GM21717 (cell line): ENCODE results near the gene SLC26A4.
A peak's percentile ranks its signal among the peaks of the same experiment; 100 is the strongest.

Experiments
- ATAC-seq: cut with Tn5 transposase; IDR thresholded peaks from one replicate; pipeline ENCODE4 v1.9.1; 2021; ENCODE audit warnings: mild to moderate bottlenecking, moderate library complexity; ENCODE audit not compliant: unreplicated experiment

Gene SLC26A4

DNA sequence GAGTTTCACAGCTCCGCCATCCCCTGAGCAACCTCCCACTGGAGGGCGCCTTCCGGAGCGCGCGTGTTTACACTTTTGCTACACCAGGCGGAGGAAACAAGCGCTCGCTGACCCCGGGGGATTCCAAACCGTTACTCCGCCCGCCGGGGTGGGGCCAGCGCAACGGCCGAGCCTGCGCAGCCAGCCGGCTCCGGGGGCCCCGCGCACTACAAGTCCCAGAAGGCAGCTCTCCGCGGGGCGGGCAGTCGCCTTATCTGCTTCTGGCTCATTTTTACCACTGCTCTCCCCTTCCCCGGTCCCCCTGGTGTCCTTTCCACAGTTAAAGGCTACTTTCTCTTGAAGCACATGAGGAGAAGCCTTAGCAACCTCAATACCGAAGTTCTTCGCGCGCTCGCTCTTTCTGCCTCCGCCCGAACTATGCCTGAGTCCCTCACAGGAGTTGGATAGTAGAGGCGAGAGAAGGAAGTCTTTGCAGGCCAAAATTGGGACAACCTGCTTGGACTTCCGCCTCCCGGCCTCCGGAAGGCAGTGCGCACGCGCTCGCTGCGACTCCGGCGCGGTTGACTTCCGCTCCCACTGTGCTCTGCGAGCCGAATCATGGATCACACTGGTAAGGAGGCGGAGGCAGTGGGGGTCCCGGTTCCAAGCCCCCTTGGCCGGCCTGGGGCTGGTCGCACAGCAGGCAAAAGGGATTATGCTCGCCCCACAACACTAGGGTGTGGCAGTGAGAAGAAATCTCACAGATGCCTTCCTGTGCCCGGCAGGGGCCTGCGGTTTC, 83.1 kb downstream of the SLC26A4 start, which contains the start of gene CBLL1:
CBLL1 (plus strand) TSS at position 576 of the 778 bp plus-strand sequence; CDS start at position 598, 22 bp downstream.
- peak; percentile 88 for ATAC-seq

GRCh38 chr7:107744345-107744750, 83.7 kb downstream of the SLC26A4 start:
- ATAC-seq = peak; percentile 36

- ATAC-seq = no peak
Observed at GRCh38 chr7:107746006-107746405, 85.4 kb downstream of the SLC26A4 start.

- ATAC-seq = no peak
Observed at GRCh38 chr7:107751113-107751512, 90.5 kb downstream of the SLC26A4 start.

GRCh38 chr7:107754642-107755041, 94.0 kb downstream of the SLC26A4 start:
- no peak for ATAC-seq

GRCh38 chr7:107758667-107759066, 98.0 kb downstream of the SLC26A4 start:
- no peak for ATAC-seq

GRCh38 chr7:107767391-107767790, 106.8 kb downstream of the SLC26A4 start:
- no peak for ATAC-seq
